ENCODE measurements around the gene ZC3H18.

DNA sequence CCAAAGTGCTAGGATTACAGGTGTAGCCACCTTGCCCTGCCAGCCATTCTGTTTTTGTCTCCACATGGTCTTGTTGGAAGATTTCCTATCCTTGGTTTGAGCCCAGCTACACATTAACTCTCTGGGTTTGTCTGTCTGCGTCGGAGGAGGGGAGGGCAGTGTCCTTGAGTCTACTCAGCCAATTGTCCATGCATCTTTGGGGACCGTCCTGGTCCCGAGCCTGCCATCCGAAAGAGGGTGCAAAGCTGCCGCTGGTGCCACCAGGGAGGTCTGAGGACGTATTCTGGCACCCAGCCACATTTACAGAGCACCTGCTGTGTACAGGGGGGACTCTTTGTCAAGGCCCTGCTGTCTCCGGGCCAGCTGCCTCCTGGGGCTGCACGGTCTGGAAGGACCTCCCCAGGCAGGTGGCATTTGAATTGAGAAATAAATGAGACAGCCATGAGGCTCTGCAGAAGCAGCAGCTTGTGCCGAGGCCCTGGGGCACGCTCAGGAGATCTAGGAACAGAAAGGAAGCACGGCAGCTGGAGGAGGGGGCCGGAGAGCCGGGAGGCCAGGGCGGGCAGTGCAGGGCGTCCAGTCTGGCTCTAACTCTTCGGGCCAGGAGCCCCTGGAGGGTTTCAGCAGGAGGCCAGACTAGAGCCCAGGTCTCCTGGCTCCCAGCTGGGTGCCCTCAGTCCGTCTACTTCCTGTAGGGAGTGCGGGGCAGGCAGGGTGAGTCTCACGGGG is 79.2 kb downstream of the ZC3H18 start:
- TF ChIP-seq CTCF (IDR thresholded peaks at IDR 0.05) (no peak), EP300 (IDR thresholded peaks at IDR 0.05) (no peak), POLR2A (IDR thresholded peaks at IDR 0.05) (no peak)

Measured in ovary (tissue), 3 donors.